GM21390 (cell line): ENCODE data around the gene ZDHHC15.
"Not testable (repeated sequence)": the region's sequence is repeated elsewhere in the genome, so short reads cannot be mapped to it uniquely, and the experiment has no call there.

ENCODE experiments used
- ATAC-seq: cut with Tn5 transposase; IDR thresholded peaks from one replicate; pipeline ENCODE4 v1.9.1; 2021; ENCODE audit not compliant: unreplicated experiment

Gene ZDHHC15, protein sequence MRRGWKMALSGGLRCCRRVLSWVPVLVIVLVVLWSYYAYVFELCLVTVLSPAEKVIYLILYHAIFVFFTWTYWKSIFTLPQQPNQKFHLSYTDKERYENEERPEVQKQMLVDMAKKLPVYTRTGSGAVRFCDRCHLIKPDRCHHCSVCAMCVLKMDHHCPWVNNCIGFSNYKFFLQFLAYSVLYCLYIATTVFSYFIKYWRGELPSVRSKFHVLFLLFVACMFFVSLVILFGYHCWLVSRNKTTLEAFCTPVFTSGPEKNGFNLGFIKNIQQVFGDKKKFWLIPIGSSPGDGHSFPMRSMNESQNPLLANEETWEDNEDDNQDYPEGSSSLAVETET

DNA sequence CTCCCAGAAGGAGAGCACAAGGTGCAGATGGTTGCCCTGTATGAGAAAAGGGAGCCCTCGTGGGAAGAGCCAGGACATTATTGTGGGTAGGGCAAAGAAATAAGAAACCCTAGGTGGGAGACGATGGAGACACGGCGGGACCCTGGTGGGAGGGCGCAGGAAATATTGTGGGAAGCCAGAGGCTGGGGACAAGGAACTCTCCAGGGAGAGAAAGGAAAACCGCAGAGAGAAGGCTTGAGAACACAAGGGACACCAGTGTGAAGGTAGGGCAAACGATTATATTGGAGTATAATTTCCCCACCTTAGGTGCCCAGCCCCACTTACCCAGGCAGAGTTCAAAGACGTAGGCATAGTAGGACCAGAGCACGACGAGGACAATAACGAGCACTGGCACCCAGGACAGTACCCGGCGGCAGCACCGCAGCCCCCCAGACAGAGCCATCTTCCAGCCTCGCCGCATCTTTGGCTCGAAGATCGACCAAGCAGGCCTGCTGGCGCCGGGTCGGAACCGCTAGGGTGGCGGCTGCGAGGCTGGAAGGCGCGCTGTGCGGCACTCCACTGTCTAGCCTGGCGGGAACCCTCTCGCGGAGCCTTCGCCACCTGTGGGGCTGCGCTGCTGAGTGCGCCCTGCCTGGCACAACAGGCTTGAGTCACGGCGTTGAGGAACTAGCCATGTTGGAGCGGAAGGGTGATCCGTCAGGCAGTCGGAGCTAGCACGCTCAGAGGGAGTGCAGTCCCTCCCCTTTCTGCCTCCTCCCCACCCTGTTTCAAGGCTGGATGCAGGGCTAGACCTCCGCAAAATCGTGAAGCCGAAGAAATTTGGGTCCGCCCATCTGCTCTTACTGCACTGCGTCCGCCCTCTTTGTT lies at the start of gene ZDHHC15:
ZDHHC15 (minus strand) TSS at position 473 of the 867 bp plus-strand sequence; CDS start at position 460, 13 bp downstream.
- no peak for ATAC-seq

DNA sequence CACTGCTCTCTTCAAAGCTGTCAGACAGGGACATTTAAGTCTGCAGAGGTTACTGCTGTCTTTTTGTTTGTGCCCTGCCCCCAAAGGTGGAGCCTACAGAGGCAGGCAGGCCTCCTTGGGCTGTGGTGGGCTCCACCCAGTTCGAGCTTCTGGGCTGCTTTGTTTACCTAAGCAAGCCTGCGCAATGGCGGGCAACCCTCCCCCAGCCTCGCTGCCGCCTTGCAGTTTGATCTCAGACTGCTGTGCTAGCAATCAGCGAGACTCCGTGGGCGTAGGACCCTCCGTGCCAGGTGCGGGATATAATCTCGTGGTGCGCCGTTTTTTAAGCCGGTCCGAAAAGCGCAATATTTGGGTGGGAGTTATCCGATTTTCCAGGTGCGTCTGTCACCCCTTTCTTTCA lies 37.7 kb upstream of the ZDHHC15 start:
- ATAC-seq = not testable (repeated sequence)

DNA sequence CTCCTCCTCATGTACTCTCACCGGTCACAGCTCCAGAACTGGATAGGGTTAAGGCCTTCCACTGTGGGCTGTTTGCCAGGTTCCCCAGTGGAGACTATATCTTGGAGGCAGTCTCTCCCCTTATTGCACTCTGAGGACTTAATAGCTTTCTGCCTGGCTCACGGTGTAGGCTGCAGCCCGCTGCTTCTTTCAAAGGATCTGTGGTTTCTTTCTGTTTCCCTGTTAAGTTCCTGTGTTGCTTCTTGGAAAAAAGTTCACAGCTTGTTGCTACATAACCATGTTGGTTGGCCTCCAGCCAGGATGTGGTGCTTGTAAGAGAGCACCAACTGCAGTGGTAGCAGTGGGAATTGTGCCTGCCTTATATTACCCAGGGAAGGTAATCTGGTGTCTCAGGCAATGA lies 24.9 kb upstream of the ZDHHC15 start:
- no peak for ATAC-seq

DNA sequence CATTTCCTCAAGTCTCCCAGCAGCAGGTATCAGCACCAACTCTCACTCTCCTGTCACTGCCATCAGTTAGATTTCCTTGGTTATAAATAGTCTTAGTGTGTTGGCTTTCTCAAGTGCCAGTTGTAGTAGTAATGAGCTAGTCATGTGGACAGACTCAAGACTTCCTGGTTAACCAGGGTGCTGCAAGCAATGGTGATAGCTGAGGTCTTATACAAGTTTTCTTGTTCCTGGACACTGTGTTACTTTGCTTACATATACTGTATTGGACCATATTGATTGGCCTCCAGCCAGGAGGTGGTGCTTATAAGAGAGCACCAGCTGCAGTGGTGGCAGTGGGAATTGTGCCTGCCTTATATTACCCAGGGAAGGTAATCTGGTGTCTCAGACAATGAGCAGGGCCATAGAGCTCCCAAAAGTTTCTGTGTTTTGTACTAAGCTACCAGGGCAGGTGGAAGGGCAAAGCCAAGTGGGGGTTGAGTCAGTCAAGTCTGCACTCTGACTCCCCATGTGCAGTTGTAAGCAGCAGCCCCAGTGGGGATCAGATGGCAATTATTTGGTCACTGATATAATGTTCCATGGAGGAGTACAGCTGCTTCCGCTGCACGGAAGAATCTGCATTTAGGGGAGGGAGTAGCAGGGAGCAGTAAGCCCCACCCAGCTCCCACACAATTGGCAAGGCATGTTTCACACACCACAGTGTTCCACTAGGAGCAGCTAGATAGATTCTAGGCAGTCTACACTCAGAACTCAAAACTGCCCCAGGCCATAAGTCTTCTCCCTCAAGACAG lies 24.1 kb upstream of the ZDHHC15 start:
- no peak for ATAC-seq

DNA sequence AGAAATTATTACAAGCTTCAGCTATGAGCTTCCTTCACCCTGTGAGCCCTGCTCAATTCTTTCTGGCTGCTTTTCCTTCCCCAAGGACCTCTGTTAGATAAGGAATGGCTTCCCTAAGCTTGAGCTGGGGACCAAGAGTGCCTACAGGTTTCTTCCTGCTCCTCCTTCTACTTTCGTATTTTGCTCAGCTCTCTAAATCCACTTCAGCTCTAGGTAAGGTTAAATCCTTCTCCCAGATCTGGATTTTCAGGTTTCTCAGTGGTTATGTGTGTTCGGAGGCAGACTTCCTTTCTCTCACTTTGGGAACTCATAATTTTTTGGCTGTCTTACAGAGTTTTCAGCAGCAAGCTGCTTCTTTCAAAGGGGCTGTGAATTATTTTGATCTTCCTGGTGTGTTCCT lies 21.9 kb upstream of the ZDHHC15 start:
- no peak for ATAC-seq

DNA sequence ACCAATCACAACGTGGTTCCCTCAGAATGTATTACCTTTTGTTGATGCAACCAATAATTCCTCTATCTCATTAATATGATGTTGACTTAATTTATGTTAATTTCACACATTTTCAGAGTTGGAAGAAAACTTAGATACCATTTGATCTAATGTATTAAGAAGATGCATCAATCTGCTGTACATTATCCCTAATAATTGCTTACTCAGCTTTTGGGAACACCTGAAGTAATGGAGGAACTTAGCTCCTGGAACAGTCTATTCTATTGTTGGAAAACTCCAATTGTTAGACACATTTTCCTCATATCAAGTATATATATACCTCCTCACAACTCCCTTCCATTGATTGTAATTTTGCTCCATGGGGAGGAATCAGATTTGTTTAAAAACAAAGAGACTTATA lies 38.9 kb downstream of the ZDHHC15 start:
- ATAC-seq = no peak

DNA sequence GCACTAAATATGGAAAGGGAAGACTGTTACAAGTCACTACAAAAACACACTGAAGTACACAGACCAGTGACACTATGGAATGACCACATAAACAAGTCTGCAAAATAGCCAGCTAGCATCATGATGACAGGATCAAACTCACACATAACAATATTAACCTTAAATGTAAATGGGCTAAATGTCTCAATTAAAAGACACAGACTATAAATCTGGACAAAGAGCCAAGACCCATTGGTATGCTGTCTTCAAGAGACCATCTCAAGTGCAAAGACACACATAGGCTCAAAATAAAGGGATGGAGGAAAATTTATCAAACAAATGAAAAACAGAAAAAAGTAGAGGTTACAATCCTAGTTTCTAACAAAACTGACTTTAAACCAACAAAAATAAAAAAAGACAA lies 61.1 kb downstream of the ZDHHC15 start:
- ATAC-seq = not testable (repeated sequence)

DNA sequence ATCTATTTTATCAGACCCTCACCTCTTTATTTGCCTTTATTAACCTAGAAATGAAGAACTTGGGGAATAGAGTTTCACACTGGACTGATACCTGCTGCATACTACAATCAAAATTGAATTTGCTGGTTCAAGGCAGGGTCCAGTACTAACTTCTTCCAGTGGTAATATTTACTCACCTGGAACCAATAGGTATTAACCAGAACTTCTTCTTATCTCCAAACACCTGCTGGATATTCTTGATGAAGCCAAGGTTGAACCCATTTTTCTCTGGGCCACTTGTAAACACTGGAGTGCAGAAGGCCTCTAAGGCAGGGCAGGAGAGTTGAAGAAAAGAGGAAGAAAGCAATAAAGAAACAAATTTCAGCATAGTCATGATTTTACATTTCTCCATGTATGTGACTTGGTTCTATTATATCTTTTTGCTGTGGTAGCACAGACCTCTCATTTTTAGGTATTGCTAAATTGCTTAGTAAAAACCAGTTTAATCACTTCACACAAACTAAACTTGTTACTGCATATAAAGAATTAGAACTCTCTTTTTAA lies 101.1 kb downstream of the ZDHHC15 start:
- ATAC-seq = no peak

DNA sequence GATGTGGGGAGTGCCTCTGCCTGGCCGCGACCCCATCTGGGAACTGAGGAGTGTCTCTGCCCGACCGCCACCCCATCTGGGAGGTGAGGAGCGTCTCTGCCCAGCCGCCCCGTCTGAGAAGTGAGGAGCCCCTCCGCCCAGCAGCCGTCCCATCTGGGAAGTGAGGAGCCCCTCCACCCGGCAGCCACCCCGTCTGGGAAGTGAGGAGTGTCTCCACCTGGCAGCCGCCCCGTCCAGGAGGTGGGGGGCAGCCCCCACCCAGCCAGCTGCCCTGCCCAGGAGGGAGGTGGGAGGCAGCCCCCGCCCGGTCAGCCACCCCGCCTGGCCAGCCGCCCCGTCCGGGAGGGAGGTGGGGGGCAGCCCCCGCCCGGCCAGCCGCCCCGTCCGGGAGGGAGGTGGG lies 115.7 kb downstream of the ZDHHC15 start:
- not testable (repeated sequence) for ATAC-seq

DNA sequence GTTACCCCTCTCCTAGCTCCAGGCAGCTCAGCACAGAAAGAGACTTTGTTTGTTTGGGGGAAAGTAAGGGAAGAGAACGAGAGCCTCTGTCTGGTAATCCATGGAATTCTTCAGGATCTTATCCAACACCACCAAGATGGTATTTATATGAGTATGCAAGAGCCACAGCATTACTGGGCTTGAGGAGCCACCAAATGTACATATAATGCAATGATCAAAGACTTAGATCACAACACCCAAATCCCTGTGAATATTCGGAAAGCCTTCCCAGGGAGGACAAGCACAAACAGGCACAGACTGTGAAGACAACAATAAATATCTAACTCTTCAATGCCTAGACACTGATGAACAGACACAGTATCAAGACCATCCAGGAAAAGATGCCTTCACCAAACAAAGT lies 132.4 kb downstream of the ZDHHC15 start:
- no peak for ATAC-seq

DNA sequence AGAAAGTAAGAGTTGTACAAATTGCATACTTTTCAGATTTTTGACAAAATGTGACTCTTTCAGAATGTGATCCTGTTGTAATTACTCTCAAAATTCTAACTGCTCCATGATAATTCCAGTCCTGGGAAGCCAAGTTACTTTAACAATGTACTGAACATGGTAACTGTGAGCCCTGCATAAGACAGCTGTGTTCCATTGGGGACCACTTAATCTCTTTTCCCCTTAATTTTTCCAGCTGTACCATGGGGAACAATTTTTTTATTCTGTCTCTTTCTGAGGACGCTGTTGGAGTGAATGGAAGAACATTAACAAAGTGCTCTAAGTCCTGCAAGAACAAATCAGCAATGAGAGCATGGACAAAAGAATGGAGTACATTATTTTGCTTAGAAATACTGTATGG lies 153.1 kb downstream of the ZDHHC15 start:
- ATAC-seq = no peak

DNA sequence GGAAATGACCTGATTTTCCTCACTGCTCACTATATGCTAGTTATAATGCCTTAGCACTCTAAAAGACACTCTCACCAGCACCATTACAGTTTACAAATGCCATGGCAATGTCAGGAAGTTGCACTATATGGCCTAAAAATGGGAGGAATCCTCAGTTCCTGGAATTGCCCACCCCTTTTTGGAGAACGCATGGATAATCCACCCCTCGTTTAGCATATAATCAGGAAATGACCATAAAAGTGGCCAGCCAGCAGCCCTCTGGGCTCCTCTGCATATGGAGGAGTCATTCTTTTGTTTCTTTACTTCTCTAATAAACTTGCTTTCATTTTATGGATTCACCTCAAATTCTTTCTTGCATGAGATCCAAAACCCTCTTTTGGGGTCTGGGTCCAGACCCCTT lies 156.0 kb downstream of the ZDHHC15 start:
- no peak for ATAC-seq

DNA sequence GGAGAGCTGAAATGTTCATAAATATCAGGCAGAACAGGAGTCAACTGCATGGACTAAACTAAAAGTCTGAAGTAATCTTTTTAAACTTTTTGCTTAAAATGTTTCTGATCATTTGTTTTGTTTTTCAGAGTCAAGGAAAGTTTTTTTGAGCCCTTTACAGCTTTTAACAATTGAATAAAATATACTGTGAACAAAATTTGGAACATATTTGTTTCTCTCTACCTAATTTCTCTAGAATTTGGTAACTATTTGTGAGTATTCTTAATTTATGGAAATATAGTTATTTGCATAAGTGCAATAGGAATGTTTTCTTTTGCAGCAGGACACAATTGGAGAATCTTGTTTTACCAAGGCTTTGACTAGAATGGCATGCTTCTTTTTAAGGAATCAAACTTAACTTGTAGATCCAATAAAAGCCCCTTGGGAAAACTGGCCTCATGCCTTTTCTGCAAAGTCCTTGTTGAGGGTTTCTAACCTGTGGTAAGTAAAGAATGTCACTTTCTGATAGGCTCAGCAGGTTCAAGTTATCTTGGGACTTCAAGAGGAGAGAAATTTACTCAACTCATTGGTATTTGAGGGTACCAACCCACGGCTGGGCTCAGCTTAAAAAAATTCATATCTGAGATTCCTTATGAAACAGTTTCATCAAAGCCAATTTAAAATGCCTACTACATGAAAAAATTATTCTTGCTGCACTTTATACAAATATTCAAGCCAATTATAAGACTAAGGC lies 157.4 kb downstream of the ZDHHC15 start:
- no peak for ATAC-seq

DNA sequence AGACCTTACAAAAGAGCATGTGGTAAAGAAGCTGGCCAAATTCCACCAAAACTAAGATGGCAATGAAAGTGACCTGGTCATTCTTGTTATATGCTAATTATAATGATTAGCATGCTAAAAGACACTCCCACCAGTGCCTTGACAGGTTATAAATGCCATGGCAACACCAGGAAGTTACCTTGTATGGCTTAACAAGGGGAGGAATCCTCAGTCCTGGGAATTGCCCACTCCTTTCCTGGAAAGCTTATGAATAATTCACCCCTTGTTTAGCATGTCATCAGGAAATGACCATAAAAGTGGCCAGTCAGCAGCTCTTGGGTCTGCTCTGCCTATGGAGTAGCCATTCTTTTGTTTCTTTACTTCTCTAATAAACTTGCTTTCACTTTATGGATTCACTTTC lies 161.0 kb downstream of the ZDHHC15 start:
- no peak for ATAC-seq

DNA sequence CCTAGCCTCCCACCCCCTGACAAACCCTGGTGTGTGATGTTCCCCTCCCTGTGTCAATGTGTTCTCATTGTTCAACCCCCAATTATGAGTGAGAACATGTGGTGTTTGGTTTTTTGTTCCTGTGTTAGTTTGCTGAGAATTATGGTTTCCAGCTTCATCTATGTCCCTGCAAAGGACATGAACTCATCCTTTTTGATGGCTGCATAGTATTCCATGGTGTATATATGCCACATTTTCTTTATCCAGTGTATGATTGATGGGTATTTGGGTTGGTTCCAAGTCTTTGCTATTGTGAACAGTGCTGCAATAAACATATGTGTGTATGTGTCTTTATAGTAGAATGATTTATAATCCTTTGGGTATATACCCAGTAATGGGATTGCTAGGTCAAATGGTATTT lies 174.2 kb downstream of the ZDHHC15 start:
- not testable (repeated sequence) for ATAC-seq

DNA sequence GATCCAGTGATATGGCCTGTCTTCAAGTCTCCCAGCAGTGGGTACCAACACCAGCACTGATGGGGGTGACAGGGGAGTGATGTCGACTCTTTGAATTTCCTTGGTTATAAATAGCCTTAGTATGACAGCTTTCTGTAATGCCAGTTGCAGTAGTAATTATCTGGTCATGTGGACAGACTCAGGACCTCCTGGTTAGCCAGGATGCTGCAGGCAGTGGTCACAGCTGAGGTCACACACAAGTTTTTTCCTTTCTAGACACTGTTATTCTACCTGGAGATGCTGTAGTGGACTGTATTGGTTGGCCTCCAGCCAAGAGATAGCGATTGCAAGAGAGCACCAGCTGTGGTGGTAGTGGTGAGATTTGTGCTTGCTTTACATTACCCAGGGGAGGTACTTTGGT lies 185.3 kb downstream of the ZDHHC15 start:
- ATAC-seq = no peak

DNA sequence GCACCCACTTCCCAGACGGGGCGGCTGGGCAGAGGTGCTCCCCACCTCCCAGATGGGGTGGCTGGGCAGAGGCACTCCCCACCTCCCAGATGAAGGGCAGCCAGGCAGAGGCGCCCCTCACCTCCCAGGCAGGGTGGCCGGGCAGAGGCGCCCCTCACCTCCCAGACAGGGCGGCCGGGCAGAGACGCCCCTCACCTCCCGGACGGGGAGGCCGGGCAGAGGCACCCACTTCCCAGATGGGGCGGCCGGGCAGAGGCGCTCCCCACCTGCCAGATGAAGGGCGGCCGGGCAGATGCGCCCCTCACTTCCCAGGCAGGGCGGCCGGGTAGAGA lies 187.7 kb downstream of the ZDHHC15 start:
- ATAC-seq = no peak

DNA sequence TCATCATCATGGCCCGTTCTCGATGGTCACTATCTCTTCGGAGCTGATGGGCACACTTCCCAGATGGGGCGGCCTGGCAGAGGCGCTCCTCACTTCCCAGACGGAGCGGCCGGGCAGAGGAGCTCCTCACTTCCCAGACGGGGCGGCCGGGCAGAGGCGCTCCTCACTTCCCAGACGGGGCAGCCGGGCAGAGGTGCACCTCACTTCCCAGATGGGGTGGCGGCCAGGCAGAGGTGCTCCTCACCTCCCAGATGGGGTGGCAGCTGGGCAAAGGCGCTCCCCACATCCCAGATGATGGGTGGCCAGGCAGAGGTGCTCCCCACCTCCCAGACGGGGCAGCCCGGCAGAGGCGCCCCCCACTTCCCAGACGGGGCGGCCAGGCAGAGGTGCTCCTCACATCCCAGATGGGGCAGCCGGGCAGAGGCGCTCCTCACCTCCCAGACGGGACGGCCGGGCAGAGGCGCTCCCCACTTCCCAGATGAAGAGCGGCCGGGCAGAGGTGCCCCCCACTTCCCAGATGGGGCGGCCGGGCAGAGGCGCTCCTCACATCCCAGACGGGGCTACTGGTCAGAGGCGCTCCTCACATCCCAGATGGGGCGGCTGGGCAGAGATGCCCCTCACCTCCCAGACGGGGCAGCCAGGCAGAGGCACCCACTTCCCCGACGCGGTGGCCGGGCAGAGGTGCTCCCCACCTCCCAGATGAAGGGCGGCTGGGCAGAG lies 188.3 kb downstream of the ZDHHC15 start:
- ATAC-seq = not testable (repeated sequence)

DNA sequence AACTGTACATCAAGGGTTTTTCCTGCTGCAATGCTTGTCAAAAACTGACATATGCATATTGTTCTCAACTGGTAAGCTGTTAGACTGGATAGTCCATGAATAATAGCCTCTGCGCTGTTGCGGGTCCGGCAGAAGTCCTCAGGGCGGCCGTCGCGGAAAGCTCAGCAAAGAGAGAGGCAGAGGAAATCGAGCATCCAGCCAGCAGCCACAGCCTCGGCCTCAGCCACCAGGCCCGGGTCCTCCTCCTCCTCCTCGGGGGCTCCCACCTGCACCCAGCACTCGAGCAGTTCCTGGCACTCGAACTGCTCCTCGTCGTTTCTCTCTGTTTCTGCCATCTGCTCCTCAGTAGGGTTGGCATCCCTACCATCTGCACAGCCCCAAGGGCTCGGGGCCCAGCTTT lies 195.2 kb downstream of the ZDHHC15 start:
- no peak for ATAC-seq
